GM18499 (cell line): ENCODE results near the gene TTC33.
"Not testable (repeated sequence)": the region's sequence is repeated elsewhere in the genome, so short reads cannot be mapped to it uniquely, and the experiment has no call there.

ENCODE experiments used
- ATAC-seq: cut with Tn5 transposase; IDR thresholded peaks from one replicate; pipeline ENCODE4 v1.9.1; 2021; ENCODE audit warnings: moderate number of reproducible peaks; ENCODE audit not compliant: insufficient read depth, unreplicated experiment

Gene TTC33

DNA sequence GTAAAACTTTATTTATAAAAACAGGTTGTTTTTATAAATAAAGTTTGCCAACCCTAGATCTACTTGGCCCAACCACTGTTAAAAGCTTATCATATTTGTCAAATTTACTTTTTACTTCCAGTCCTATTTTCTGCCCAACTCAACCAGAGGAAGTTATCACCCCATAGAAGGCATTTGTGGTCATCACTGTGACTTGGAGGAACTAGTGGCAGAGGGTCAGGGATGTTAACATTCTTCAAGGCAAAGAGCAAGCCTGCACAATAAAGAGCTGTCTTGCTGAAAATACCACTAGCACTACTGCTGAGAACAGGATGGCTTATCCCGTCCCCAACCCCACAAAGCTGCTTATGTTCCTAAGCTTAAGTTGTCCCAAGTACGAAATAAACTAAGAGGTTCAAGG lies 22.3 kb downstream of the TTC33 start:
- no peak for ATAC-seq

DNA sequence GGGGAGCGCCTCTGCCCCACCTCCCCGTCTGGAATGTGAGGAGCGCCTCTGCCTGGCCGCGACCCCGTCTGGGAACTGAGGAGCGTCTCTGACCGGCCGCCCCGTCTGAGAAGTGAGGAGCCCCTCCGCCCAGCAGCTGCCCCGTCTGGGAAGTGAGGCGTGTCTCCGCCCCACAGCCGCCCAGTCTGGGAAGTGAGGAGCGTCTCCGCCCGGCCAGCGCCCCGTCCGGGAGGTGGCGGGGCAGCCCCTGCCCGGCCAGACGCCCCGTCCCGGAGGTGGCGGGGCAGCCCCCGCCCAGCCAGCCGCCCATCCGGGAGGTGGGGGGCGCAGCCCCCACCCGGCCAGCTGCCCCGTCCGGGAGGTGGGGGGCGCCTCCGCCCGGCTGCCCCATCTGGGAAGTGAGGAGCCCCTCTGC lies 33.3 kb downstream of the TTC33 start:
- ATAC-seq, result not testable (repeated sequence)

DNA sequence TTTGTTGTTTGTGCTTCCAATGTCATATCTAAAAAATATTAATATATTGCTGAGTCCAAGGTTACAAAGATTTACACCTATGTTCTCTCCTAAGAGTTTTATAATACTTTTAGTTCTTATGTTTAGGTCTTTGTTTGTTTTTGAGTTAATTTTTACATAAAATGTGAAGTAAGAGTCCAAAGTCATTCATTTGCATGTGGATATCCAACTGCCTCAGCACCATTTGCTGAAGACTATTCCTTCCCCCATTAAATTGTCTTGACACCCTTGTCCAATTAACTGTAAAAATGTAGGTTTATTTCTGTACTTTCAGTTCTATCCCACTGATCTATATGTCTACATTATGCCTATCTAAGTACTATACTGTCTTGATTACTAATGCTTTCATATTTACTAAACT lies 35.7 kb downstream of the TTC33 start:
- no peak for ATAC-seq

DNA sequence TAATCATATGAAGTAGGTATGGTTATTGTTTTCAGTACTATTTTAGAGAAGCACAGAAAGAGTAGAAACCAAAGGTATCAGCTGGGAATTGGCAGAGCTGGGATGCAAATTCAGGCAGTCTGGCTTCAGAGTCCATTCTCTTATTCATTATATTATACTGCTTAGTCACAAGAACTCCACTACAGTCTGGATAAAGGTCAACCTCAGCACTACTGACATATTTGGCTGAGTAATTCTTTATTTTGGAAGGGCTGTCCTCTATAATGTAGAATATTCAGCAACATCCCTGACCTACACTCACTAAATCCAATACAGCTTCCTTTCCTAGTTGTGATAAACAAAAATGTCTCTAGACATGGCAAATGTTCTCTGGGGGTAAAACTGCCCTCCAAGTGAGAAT lies 38.5 kb downstream of the TTC33 start:
- ATAC-seq, result no peak

DNA sequence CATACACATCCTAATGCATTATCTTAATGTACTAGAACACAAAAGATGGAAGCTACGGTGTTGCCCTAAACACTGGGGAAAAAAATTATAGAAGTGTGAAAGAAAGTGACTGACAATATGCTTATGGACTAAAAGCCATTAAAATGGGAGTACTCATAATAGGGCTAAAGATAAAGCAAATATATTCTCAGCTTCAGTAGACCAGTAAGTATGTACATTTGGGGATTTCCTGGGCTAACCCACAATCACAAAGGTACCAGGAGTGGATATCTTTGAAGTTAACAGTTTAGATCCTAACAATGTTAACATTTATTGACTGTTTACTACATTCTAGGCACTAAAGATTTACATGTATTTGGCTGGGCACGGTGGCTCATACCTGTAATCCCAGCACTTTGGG lies 39.2 kb downstream of the TTC33 start:
- ATAC-seq, result no peak

DNA sequence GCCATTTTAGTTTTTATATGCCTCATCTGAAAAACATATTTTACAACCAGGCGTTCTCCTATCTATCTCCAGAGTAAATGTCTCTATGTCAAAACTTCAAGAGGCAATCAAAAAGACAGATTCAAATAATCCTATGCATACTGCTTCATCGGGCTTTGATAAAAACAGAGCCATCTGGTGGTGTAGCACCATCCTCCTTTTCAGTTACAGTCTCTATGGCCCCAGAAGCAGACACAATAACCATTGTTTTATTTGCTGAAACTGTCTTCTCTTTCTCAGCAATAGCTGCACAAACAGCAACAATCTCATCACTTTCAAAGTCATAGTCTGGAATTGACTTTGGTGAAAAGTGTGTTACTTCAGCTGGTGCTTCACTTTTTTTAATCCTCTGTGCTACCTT lies 39.8 kb downstream of the TTC33 start:
- no peak for ATAC-seq

DNA sequence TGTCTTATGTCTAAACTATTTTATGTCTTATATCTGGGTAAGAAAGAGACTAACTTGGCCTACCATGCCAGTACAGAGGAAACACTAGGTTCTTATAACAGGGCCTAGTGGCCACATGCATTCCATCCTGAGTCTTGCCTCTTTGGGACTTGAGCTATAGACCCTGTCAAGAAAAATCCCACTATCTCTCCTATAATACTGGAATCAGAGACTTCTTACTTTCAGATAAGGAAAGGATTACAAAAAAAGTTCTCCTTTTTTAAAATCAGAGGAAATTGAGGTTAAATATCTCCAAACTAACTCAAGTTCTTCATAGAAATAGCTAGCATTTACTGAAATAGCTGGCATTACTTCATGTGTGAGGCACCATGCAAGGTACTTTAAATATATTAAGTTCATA lies 41.8 kb downstream of the TTC33 start:
- ATAC-seq, result no peak

DNA sequence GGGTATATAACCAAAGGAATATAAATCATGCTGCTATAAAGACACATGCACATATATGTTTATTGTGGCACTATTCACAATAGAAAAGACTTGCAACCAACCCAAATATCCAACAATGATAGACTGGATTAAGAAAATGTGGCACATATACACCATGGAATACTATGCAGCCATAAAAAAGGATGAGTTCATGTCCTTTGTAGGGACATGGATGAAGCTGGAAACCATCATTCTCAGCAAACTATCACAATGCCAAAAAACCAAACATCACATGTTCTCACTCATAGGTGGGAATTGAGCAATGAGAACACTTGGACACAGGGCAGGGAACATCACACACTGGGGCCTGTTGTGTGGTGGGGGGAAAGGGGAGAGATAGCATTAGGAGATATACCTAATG lies 45.2 kb downstream of the TTC33 start:
- not testable (repeated sequence) for ATAC-seq

DNA sequence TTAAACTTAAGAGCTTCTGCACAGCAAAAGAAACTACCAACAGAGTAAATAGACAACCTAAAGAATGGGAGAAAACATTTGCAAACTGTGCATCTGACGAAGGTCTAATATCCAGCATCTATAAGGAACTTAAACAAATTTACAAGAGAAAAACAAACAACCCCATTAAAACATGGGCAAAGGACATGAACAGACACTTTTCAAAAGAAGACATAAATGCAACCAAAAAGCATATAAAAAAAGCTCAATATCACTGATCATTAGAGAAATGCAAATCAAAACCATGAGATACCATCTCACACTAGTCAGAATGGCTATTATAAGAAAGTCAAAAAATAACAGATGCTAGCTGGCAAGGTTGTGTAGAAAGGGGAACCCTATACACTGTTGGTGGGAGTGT lies 50.3 kb downstream of the TTC33 start:
- not testable (repeated sequence) for ATAC-seq

DNA sequence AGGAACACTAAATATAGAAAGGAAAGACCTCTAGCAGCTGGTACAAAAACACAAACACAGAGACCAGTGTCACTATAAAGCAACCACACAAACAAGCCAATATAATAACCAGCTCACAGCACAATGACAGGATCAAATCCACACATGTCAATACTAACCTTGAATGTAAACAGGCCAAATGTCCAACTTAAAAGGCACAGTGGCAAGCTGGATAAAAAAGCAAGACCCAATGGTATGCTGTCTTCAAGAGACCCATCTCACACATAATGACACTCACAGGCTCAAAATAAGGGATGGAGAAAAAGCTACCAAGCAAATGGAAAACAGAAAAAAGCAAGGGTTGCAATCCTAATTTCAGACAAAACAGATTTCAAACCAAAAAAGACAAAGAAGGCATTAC lies 53.7 kb downstream of the TTC33 start:
- not testable (repeated sequence) for ATAC-seq

DNA sequence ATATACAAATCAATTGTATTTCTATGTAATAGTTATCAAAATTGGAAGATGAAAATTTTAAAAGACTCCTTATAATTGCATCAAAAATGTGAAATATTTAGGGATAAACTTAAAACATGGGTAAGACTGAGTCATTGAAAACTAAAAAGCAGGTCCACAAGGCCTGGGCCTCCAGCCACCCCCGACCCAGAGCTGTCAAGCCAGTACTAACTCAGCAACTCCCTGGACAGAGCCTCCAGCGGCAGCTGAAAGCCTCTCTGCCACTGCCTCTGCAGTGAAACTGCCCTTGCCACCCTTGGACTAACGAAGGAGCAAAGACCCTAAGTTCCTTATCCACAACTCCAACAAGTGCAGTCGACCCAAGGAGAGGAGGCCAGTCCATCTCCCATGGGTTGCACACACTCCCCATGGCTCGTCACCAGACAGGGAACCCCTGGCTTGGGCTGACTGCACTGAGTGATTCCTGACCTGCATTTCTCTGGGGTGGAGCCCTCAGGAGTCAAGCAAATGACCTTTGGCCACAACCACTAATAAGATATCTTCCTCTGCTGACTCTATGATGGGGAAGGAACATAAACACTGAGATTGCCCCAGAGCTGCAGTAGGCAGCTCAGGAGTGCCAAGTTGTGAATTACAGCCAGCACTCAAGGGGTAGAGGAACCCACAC lies 55.5 kb downstream of the TTC33 start:
- no peak for ATAC-seq

DNA sequence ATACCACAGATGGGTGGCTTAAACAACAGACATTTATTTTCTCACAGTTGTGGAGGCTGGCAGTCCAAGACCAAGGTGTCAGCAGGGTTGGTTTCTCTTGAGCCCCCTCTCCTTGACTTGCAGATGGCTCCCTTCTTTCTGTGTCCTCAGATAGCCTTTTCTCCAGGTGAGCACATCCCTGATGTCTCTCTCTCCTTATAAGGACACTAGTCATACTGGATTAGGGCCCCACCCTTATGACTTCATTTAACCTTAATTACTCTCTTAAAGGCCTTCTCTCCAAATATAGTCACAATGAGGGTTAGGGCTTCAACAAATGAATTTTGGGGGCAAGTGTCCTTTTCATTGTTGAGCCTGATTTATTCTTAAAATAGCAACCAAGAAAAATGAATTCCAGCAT lies 61.3 kb downstream of the TTC33 start:
- no peak for ATAC-seq

DNA sequence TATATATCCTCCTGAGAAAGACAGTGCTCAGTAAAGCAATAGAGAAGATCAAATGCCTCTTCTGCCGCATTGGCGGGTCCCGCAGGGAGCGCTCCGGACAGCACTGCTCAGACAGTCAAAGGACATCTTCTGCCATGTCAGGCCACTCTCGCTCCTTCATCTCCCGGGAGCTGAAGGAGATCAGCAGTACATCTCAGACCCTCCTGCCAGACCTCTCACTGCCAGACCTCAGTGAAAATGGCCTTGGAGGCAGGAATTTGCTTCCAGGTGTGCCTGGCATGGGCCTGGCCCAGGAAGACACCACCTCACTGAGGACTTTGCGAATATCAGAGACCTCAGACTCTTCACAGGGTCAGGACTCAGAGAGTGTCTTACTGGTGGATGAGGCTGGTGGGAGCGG lies 63.9 kb downstream of the TTC33 start:
- no peak for ATAC-seq

DNA sequence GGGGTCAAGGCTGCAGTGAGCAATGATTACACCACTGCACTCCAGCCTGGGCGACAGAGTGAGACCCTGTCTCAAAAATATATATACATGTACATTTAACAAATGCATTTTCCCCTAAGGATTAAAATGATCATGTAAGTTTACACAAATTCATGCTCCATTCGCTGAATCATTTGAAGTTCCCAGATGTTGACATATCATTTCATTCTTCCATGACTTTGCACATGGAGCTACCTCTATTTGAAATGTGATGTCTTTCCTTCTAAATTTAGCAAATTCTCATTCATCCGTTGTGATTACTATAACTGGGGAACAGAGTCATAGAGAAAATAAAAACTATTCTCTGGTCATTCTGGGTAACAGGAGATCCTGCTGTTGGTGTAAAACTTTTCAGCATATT lies 65.5 kb downstream of the TTC33 start:
- no peak for ATAC-seq

DNA sequence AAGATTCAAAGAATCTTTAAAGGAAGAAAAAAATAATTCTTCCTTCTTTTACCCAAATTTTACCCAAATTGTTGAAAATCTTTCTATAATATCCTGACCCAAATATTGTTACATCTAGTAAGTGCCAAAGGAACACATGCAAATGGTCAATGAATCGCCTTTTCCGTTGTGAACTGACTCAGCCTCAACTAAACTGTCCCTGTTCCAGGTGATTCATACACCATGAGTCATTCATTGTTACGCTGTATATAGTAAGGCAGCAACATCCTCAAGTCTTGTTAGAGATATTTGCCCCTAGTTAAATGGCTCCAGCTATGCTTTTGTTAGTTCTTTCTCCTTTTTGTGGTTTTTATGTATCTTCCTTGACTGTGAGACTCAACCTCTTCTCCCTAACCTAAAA lies 66.3 kb downstream of the TTC33 start:
- ATAC-seq, result peak; percentile 79

DNA sequence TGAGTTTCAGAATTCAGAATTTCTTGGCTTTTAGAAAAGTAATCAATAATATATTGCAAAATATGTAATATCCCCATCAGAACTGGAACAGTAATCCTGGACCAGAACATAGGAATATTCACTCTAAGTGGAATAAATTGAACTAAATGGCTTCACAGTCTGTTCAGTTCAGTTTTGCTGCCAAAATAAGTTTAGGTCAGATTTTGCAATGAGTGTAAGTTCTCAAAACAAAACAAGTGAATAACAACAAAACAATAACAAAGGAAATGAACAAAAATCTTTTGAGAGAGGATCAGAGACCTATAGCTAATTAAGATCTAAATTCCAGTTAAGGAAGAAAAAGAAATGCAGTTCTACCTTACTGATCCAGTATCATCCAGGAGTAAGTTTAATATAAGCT lies 66.8 kb downstream of the TTC33 start:
- no peak for ATAC-seq

DNA sequence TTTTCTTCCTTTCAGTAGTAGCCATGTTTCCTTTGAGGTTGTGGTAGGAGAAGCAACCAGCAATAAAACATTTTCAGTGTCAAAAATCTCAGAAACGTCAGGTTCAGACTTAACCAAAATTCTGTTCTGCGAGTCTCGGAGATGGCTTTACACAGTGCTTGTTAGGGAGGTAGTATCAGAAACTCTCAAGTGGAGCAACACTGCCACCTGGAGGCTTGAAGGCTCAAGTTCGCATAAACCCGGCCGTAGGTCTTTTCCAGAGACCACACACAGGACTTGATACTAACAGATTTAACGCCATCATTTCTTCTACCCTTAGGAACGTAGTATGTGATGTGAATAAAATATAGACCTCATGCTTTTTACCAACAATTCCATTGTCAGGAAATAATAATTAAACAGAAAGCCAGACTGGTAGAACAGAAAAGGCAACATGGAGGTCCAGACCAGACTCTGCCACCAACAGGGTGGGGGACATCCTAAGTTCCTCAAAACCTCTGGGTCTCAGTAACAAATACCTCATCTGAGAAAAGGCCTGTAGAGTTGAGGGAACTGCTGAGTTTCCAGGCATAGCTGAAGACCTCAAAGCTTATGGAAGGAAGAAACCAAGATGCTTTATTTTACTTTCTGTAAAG lies 67.5 kb downstream of the TTC33 start:
- peak; percentile 60 for ATAC-seq

DNA sequence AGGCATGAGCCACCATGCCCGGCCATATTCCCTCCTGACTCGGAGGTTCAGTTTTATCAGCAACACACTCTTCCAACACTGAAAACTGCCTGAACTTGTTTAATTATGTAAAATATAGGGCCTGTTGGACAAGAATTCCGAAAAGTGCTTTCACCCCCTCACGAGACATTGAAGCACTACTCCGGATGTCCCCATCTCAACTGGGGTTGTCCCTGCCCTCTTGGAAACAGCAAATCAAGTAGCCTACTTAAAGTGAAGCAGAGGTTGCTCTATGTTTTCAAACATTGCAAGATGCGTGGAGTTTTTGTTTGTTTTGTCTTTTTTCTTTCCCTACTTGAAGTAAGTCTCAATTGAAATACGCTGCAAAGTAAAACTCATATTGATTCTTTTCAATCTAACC lies 68.4 kb downstream of the TTC33 start:
- no peak for ATAC-seq

DNA sequence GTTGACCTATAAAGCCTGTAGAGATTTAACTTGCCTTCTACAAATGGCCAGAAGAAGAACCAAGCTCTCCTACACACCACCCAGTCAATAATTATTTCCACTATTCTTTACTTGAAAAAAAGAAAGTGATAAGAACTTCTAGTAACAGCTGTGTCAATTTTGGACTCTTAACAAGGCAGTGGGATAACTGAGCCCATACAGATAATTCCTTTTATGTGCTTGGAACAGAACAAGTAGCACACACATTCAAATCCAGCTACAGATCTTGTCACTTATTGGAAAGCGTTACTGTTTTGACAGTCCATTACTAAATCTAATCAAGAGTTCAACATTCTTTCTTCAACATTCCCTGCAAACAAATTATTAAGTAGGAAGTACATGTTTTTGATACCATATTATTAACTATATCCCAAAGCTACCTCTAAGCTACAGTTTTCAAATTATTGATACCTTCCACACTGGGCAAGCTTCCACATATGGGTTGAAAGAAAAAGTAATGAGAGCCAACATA lies 69.7 kb downstream of the TTC33 start:
- ATAC-seq, result no peak

DNA sequence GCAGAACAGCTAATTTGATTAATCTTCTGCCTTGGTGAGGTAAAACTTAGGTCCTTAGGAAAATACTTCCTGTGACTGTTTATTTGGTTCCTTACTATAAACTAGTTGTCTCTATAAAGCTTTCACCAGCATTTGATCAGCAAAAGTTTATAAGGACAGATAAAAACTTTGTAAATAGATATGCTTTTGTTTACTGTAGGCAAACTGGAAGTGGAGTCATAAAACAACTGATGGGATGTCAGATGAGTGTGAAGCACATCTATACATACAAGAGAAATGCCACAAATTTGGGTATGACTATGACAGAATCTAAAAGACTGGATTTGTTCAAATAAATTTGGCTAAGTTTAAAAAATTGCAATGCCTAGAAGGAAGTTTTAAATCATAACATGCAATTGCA lies 70.6 kb downstream of the TTC33 start:
- ATAC-seq, result no peak

DNA sequence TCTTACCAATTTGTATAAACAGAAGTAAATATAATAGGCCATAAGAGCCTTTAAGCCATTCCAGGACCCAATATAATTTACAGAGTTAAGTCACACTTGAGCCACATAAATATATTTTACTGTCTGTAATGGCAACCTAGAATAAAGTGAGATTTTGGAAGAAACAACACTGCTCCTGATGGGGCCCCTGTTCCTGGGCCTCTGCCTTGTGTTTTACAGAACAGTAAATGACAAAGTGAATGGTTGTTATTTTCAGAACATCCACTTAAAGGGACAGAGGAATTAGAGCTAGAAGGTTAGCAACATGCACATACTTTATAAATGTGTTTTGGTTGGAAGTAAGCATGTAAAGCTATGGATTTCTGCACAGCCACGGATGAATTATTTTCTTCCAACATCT lies 72.5 kb downstream of the TTC33 start:
- no peak for ATAC-seq
